Inflammatory macrophage (primary cell): ENCODE measurements around the gene PLS3.

Source experiments
- DNase-seq, 2 donors: peaks; one replicate each; pipeline ENCODE4 v3.0.0-alpha.2; 2020 to 2022

PLS3 gene

DNA sequence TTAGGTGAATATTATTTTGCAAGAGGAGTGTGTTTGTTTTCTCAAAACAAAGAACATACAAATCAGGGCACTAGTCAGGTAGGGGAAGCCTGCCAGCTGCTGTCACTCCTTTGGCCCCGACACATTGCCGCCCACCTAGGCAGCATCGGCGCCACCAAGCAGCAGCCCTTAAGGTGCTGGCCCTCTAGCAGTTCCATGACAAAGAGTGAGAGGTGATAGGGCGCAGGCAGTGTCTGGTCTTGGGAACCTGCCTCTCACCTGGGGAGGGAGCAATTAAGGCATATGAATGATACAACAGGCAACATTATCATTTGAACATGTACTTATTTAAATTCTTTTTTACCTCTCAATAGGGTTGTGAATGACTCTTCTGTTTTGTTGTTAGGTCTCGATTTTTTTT, 135.1 kb downstream of the PLS3 start:
- DNase-seq, result no peak

DNA sequence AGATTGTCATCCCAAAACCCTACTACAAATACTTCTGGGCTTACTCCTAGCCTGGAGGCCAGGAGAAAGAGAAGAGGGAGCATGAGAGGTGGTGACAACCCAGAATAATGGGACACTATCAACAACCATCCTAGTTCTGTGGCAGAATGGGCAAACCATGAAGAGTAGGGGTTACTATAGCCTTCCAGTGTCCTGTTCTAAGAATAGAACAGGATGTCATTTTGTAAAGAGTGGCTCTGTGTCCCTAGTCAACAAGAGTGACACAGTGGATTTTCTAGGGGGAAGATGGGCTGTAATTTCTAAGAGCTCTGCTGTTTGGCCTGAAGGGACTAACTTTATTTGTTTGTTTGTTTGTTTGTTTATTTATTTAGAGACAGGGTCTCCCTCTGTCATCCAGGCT, 136.0 kb downstream of the PLS3 start:
- no peak for DNase-seq

DNA sequence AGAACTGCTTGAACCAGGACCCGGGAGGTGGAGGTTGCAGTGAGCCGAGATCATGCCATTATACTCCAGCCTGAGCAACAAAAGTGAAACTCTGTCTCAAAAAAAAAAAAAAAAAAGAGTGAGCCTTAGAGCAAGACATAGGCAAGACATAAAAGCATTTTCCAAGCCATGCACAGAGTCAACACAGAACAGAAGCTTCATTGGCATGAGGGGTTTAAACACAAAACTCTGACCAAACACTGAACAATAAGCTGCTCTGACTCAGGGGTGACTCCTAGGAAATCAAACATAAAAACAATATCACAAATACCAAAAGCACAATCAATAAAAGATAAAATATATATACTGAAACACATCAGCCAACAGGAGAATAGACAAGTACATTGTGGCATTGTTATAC, 136.8 kb downstream of the PLS3 start:
- no peak for DNase-seq
